GM12865 (cell line): ENCODE results near the gene OR10K1.
A peak's percentile ranks its signal among the peaks of the same experiment; 100 is the strongest.

ENCODE experiments used
- DNase-seq: peaks from one replicate; pipeline ENCODE4 v3.0.0; 2010; ENCODE audit warnings: low read depth
- H3K4me3 ChIP-seq: 2 replicates; pipeline ENCODE4 v1.5.1; 2011; ENCODE audit warnings: mild to moderate bottlenecking, low read depth, low read length, control low read depth
- TF ChIP-seq, protein P1 (sequence below): IDR thresholded peaks from 2 replicates; pipeline ENCODE4 v1.5.1; 2011; ENCODE audit warnings: low read length, control low read depth, low read depth, inconsistent platforms; ENCODE audit not compliant: insufficient read depth; ENCODE audit errors: missing control alignments

Gene OR10K1

DNA sequence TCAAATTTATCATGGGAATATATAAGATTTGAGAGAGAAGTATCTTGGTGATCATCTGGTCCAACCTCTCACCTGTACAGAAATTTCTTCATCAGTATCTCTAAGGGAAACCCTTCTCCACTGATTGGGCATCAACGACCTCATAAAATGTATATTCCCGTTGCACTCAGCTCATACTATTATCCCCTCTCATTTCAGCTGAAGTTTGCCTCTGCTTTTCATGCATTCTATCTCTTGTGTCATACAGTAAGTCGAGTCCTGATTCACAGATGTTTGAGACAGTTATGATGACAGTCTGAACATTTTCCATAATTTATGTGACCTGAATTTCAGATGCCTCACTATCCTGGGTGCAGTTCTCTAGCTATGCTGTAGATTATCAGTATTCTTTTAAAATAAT, 31.4 kb downstream of the OR10K1 start:
- no peak overlapping the region for H3K4me3 ChIP-seq
- TF ChIP-seq, protein P1, sequence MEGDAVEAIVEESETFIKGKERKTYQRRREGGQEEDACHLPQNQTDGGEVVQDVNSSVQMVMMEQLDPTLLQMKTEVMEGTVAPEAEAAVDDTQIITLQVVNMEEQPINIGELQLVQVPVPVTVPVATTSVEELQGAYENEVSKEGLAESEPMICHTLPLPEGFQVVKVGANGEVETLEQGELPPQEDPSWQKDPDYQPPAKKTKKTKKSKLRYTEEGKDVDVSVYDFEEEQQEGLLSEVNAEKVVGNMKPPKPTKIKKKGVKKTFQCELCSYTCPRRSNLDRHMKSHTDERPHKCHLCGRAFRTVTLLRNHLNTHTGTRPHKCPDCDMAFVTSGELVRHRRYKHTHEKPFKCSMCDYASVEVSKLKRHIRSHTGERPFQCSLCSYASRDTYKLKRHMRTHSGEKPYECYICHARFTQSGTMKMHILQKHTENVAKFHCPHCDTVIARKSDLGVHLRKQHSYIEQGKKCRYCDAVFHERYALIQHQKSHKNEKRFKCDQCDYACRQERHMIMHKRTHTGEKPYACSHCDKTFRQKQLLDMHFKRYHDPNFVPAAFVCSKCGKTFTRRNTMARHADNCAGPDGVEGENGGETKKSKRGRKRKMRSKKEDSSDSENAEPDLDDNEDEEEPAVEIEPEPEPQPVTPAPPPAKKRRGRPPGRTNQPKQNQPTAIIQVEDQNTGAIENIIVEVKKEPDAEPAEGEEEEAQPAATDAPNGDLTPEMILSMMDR, result no peak
- DNase-seq, result no peak

DNA sequence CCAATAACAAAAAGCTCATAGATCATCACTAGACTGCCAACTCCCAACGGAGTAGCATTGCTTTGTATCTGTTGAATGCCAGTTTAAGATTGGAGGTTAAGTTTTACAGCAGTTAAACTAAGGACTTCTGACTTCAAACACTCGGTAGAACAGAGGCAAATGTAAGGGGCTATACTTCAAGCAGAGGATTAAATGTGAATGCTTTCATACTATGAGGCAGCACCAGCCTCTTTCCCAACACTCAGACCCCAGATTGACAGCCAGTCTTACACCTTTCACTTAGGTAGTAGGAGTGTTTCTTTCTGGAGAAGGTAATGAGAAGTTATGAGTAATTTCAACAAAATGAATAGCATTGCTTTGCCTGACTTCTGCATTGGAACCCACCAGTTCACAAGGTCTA, 33.2 kb downstream of the OR10K1 start:
- TF ChIP-seq, protein P1, result no peak
- no peak for DNase-seq
- no peak overlapping the region for H3K4me3 ChIP-seq

DNA sequence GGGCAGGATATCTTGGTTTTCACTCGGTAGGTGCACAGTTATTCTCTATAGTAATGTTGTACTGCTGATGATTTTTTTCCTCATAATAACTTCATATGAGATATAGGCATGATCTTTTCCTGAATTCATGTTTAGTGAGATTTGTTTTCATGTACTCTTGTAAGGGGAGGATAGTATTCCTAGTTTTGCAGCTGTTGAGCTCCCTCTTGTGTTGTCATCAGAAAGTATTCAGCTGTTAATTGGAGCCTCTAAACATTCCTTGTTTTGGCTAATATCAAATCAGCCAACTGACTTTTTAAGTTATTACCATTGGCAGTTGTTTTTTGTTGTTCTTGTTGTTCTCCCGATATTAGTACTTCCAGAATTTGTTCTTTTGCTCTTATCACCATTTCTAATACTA, 34.7 kb downstream of the OR10K1 start:
- H3K4me3 ChIP-seq, result no peak overlapping the region
- DNase-seq, result peak; percentile 3
- TF ChIP-seq, protein P1, result peak; percentile 22

DNA sequence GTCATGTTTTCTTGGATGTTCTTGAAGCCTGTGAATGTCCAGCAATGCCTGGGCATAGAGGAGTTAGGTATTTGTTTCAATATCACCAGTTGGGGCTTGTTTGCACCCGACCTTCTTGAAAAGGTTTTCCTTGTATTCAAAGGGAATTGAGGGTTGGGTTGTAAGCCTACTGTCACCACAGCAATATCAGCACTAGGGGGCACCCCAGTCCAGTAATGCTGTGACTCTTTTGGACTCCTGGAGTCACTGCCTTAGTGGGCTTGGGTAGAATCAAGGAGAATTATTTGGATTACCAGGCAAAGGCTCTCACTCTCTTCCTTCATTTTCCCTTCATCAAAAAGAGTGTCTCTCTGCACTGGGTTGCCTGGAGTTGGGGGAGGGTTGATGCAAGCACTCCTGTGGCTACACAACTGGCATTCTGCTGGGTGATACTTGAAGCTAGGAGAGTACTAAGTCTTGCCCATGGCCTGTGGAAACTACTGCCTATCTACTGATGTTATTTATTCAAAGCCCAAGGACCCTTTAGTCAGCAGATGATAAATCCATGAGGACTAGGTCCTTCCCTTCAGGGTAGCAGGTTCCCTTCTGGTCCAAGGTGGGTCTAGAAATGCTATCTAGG, 44.8 kb downstream of the OR10K1 start:
- peak; percentile 50 for DNase-seq
- no peak overlapping the region for H3K4me3 ChIP-seq
- TF ChIP-seq, protein P1, result peak; percentile 57

DNA sequence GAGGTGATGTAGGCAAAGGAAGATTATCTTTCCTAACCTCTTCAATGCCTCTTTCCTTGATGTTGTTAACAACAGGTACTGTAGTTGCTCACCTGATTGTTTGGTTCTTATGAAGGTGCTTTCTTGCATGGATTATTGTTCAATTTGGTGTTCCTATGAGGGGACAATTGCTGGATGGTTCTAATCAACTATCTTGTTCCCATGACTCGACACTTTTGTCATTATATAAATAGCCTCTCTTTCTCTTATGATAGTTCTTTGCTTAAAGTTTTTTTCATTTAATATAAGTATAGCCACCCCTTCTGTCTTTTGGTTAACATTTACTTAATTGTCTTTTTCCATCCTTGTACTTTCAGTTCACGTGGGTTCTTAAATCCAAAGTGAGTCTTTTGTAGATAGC, 45.9 kb downstream of the OR10K1 start:
- TF ChIP-seq, protein P1, result no peak

DNA sequence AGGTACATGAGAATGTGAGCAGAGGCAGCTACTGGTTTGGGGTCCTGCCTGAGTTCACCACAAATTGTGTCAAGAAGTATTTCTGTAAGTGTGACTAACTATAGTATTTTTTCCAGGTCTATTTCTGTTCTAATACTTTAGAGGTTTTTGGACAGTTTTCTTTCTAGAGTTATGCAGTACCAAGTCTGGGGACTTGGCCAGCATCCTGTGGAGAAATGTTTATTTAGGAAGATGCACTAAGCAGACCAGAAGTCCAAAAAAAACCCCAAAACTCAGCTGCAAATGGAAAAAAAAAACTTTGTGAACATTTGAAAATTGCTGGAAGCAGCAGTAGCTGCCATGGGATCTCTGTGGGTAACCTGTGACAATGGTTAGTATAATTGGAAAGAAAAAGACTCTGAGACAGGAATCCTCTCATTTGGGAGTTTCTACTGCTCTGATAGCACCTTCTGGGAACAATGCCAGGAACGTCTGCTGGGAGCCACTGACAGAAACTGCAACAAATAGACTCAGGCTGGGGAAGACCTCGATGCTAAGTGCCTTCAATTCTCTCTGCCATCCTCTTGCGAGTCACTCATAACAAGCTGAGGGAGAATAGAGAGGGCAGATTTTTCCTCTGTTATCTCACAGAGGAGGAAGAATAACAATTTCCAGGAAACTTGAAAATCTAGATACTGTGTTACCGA, 48.0 kb downstream of the OR10K1 start:
- no peak overlapping the region for H3K4me3 ChIP-seq
- DNase-seq, result no peak
- TF ChIP-seq, protein P1, result no peak

More for the DNA sequence above, 45.9 kb downstream of the OR10K1 start:
- DNase-seq, result no peak
- H3K4me3 ChIP-seq, result no peak overlapping the region
